HG03378 (cell line): ENCODE measurements around the gene PARD3B.

Experiments used
- ATAC-seq: cut with Tn5 transposase; IDR thresholded peaks from one replicate; pipeline ENCODE4 v1.9.1; 2021; ENCODE audit warnings: mild to moderate bottlenecking, moderate library complexity; ENCODE audit not compliant: unreplicated experiment

PARD3B gene

GRCh38 chr2:205361272-205361671 is 816.0 kb downstream of the PARD3B start:
- ATAC-seq = no peak

GRCh38 chr2:205361970-205362369 is 816.7 kb downstream of the PARD3B start:
- ATAC-seq = no peak

GRCh38 chr2:205364261-205364660 is 819.0 kb downstream of the PARD3B start:
- ATAC-seq = no peak

- no peak for ATAC-seq
Measured at GRCh38 chr2:205366336-205367060, 821.2 kb downstream of the PARD3B start.

- no peak for ATAC-seq
Measured at GRCh38 chr2:205367331-205367935, 822.2 kb downstream of the PARD3B start.

GRCh38 chr2:205369813-205370212 is 824.5 kb downstream of the PARD3B start:
- no peak for ATAC-seq

GRCh38 chr2:205370726-205371125 is 825.5 kb downstream of the PARD3B start:
- ATAC-seq = no peak

GRCh38 chr2:205372141-205372540 is 826.9 kb downstream of the PARD3B start:
- no peak for ATAC-seq

- ATAC-seq = no peak
Measured at GRCh38 chr2:205375461-205376448, 830.5 kb downstream of the PARD3B start.

GRCh38 chr2:205377324-205377723 is 832.0 kb downstream of the PARD3B start:
- no peak for ATAC-seq

GRCh38 chr2:205383601-205384000 is 838.3 kb downstream of the PARD3B start:
- ATAC-seq = no peak

GRCh38 chr2:205386109-205386508 is 840.8 kb downstream of the PARD3B start:
- ATAC-seq = no peak

GRCh38 chr2:205387350-205388055 is 842.2 kb downstream of the PARD3B start:
- no peak for ATAC-seq

- no peak for ATAC-seq
Measured at GRCh38 chr2:205390866-205391265, 845.6 kb downstream of the PARD3B start.

GRCh38 chr2:205401511-205401910 is 856.2 kb downstream of the PARD3B start:
- no peak for ATAC-seq

- ATAC-seq = no peak
Measured at GRCh38 chr2:205402011-205402410, 856.7 kb downstream of the PARD3B start.

GRCh38 chr2:205403244-205403825 is 858.1 kb downstream of the PARD3B start:
- ATAC-seq = no peak

GRCh38 chr2:205405194-205405593 is 859.9 kb downstream of the PARD3B start:
- ATAC-seq = no peak

- ATAC-seq = no peak
Measured at GRCh38 chr2:205405752-205406151, 860.5 kb downstream of the PARD3B start.

- ATAC-seq = no peak
Measured at GRCh38 chr2:205407984-205408383, 862.7 kb downstream of the PARD3B start.
